Fibroblast of skin of back (primary cell): ENCODE measurements around the gene CACNG5.

ENCODE experiments used
- DNase-seq: peaks from one replicate; pipeline ENCODE4 v3.0.0-alpha.2; 2013

The CACNG5 gene

DNA sequence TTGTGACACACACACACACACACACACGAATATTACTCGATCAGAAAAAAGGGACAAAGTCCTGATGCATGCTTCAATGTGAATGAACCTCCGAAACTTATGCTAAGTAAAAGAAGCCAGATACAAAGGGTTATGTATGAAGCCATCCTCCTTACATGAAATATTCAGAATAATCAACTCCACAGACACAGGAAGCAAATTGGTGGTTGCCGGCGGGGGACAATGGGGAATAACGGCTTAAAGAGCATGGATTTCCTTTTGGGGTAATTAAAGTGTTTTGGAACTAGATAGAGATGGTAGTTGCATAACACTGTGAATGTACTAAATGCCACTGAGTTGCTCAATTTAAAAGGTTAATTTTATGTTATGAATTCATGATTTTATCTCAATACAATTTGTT lies 8.1 kb upstream of the CACNG5 start:
- no peak for DNase-seq

DNA sequence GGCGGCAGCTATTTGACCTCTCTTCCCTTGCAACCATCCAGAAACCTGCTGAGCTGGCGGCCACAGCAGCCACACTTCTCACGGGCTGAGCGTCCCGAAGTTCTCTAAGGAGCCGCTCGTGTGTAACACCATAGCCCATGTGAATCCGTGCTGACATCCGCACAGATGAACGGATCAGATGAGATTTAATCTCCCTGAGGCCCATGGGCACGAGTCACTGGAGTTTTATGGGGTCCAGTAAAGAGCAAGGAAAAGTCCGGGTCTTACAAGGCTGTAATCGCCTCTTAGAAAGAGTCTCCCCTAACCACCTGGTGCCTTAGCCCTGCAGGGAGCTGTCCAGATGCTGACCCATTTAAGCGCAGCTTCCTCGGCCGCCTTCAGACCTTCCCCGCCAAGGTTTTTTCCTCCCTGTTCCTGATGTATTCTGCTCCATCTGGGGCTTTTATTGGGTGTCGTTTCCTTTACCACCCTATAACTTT lies 5.5 kb upstream of the CACNG5 start:
- DNase-seq = peak; percentile 65

DNA sequence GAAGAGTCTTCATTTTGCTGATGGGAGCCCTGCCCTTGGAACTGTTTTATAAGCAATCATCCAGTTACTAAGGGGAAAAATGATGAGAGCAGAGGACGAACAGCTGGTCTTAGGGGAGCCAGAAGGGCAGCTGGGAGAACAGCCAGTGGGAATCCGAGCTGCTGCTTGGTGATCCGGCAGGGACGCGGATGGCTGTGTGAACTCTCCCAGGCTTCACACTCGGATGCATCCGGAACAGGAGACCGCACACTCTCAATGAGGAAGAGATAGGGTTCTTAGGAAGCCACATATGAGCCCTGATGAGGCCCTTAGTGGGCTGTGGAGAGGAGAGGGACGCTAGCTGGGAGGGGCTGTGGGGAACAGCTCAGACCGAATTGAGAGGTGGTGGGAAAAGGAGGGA lies 5.0 kb upstream of the CACNG5 start:
- no peak for DNase-seq

DNA sequence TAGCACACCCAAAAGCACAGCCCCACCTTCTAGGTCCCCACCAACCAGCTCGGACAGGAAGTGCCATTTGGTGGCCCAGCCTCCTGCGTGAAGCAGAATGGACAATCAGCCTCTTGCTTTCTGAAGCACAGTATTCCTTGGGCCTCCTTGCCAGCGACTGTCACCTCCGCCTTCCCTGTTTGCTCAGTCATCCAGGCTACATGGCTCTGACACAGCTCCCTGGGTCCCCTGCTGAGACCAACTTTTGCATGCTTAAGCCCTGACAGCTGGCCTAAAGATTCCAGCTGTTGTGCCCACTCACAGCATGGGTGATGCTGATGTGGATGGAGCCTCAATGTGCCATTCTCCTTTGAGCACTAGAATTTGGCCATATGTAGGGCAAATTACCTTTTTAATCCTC lies 4.5 kb upstream of the CACNG5 start:
- no peak for DNase-seq

DNA sequence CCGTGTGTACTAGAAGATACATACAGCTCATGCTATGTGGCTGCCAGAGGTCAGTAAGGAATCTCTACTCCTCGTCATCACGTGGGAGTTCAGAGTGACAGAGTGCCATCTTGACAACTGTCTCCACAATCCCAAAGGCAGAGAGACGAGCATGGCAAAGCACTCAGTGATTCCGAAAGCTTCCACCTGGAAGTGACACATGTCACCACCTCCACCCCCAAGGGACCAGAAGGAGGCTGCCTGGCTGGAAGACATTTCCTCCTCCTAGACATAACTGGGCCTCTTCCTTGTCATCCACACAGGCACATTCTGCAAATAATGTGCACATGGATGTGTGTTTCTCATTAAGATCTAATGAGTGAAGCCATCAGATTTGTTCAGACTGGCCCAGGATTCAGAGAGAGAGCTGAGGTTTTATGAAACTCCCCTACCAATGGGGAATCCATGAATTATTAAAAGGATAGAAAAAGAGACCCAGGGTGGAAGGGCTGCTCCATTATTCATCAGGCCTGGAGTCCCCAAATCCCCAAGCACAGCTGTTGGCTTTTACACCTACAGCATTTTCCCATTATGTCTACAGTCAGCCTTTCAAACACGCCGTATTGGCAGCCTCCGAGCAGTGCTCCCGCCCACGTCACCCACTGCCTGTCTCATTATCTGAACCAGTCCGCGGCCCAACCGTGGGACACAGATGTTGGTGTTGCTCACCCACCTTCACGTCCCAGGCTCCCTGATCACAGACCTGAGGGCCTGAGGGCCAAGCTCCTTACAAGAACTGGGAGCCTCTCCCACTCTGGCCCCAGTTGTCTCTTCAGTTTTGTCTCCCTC lies 3.3 kb upstream of the CACNG5 start:
- DNase-seq = no peak

DNA sequence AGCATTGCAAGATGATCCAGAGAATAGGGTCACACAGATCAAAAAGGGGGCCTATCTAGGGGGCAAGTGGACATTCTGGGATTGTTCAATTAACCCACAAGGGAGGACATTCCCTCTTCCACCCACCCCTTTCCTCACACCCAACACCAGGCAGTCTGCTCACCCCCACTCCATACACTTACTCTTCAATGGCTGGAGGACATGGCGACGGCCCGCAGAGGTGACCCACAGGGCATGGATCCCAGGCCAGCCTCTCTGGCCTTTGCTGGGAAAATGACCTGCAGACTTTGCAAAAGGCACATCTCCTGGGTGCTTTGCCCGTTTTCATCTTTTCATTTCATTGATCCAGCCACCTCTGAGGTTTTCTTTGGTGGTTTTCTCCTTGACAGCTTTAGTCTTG lies 1.7 kb upstream of the CACNG5 start:
- DNase-seq = no peak

DNA sequence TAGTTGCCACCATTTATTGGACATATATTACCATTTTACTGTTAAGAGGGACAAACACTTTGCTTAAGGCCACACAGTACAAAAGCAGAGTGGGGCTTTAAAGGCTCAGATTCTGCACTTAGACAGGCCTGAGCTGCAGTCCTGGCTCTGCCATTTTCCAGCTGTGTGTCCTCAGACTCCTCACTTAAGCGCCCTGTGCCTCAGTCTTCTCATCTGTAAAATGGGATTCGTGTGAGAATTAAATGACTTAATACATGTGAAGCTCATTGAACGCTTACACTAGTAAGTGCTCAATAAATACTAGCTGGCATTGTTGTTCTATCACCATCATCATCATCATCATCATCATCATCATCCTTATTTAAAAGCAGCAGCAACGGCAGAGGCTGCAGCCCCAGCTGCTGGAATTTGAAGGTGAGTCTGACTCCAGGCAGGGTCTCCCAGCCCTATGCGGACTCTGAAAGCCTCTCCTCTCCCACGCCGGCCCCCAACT lies 445 bp upstream of the CACNG5 start:
- no peak for DNase-seq

DNA sequence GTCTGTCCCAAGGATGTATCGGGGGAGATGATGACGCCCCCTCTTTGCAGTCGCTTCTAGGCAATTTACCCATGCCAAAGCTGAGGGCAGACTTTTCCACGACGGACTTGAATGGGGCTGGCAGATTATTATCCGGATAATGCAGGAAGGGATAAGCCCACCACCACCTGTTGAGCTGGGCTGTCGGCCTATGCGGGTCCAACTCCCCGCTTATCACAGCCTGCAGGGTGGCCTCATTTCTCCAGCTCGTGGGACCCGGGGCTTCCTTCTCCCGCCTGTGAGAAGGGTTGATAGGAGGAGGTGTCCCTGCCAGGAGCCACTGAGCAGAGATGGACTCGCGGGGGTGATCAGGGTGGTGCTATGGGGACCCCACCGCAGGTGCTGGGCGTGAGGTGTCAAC lies 559 bp downstream of the CACNG5 start:
- no peak for DNase-seq

DNA sequence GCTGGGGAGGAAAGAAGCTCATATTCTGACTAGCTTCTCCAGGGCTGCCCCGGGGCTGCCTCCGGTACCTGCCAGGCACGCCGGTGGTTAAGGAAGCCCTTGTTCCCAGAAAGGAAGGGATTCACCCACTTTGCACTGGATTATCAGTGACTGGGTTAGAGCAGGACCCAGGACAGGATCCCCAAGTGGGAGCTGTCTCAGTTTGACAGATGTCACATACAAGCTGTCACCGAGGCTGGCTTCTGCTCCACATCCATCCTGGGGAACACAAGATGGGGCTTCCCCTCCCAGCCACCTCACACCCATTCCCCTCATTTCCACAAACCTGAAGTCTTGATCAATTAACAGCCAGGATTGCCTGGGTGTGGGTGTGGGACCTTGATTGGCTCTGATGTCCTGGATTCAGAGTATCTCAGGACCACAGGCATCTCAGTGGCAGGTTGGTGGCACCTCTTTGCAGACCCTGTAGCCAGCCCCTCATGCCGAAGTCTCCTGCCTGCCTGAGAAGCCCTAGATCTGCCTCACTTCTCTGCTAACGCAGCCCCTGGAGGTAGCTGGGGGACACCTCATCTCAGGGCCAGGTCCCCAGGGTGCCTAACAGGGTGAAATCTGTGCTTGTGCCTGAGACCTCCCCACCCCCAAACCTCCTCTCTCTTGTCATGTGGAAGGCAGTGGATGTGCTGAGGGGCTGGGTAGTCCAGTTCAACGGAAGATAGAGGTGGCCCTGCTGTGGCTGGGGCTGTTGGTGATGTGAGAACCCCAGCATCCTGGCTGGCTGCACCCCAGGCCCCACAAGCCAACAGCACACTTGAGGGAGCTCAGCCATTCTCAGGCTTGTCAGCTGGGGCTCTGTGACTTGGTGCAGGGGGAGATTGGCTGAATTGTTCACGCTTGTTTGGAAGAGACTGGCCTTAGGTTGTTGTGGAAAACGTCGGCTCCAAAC lies 1.4 kb downstream of the CACNG5 start:
- no peak for DNase-seq

DNA sequence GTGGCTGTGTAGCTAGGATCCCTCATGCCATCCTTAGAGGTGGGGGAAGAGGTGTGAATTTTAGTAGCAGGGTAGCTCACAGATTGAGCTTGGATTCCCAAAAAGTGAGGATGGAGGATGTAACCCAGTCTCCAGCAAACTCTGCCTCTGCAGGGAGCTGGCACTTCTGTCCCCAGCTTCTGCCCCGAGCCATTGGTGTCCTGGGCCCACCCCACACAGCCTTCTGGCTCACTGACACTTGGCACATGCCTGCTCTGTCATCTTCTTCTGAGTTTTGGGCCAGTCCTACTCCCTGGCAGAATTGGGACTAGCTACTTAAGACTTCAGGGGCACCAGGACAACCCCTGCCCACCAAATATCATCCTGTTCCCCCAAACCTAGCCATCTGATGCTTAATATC lies 2.3 kb downstream of the CACNG5 start:
- no peak for DNase-seq

DNA sequence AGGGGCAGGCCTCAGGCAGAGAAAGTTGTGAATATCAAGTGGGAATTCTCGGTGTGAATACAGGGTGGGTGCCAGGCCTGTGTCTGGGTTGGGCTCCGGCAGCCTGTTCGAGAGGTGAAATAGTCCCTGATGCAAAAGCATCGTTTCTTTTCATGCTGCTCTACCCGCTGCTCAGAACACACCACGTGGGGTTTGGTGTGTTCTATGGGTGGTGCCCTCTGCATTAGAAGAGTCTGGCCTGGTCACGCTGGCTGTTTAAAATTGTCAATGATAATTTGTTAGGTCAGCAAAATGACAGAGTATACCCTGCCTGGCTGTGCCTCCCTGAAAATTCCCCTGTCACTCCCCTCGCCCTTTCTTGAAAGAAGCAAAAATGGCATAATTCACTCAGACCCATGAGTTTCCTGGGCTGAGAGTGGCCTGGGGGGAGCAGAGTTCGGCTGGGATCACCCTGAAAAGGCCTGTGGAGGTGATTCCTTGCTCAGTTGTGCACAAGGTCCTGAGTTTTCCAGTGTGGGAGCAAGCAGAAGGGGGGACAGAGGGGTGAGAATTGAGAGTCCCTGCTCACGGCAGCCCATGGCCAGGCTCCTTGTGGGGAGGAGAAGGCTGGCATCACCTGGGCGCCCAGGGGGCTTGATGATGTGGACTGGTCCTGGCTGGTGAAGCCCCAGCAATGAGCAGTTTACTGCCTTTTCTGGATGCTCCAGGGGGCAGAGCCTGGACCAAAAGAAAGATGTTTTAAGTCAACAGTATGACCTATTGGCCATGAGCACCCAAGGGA lies 3.2 kb downstream of the CACNG5 start:
- DNase-seq = no peak

DNA sequence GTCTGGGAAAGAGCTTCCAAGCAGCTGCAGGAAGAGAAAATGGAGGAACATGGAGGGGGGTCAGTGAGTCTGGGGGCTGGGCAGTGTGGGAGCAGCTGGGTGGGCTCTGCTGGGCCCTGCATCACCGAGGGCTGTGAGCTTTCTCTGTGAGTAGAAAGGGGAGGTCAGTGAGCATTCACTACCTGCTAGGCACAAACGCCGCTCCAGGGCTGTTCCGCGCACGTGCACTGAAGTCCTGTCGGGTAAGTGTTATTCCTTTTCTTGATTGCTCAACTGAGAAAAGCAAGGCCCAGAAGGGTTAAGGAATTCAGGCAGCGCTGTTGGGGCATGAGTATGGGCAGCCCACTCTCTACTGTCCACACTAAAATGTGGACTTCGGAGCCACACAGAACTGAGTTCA lies 4.7 kb downstream of the CACNG5 start:
- no peak for DNase-seq

DNA sequence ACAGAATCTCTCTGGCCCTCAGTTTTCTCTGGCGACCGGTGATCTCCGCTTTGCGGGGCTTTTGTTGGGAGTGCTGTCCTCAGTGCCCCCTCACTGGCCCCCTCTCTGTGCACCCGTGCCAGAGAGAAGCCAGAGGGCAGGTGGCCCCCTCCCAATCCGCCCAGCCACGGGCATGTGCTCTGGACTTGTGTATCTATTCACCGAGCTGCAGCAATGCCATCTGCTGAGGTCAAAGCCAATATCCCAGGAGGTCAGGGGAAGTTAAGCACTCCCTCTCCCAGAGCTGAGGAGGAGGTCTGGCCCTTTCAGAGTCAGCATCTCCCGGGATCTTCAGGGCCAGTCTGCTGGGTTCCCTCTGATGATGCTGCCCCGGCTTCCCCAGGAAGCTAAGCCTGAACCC lies 5.1 kb downstream of the CACNG5 start:
- no peak for DNase-seq

DNA sequence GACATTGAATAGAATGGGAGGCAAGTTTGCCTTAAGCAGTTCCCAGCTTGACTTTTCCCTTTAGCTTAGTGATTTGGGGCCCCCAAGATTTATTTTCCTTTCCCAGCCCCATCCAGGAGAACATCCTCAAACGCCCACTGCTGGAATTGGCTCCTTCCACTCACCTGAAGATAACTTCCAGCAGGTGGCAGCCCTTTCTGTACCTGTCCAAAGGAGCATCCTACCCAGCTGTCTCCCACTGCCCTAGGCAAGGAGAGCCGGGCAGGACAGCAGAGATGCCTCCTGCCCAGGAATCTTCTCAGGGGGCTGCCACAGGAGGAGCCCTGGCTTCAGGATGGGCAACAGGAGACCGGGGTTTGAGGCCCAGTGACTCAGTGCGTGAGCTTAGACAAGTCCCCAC lies 6.4 kb downstream of the CACNG5 start:
- DNase-seq = no peak

DNA sequence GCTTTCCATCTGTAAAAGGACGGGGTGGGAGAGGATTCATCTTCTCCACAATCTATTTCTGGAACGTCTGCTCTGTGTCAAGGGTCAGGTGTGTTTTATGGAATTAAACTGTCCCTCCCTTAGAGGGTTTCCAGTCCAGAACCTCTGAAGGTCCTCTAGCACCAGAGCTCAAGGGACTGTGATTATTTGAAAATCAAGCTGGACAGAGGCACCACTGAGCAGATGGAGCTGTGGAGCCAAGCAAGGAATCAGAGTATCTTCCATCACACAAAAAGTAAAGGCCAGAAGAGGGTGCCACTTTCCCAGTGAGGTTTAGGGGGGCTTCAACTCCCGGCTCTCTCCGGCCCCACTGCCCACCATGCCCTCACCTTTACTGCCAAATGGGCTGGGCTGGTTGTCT lies 6.8 kb downstream of the CACNG5 start:
- no peak for DNase-seq

DNA sequence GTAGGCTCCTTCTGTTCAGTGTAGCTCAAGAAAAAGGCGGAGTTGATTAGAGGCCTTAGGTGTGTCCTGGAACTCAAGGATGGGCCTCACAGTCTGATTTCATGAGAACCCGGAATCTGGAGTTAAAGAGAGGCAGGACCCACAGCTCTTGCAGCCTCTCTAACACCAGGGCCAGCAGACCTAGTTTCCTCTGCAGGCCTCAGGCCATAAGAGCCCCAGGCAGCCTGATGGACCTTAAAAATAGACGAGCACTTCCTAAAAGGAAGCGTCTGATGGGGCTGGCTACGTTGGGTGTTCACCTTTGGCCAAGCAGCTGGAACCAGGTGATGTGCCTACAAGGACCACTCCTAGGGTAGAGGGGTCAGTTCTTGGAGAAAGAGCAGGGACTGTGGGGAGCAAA lies 7.6 kb downstream of the CACNG5 start:
- DNase-seq = no peak

DNA sequence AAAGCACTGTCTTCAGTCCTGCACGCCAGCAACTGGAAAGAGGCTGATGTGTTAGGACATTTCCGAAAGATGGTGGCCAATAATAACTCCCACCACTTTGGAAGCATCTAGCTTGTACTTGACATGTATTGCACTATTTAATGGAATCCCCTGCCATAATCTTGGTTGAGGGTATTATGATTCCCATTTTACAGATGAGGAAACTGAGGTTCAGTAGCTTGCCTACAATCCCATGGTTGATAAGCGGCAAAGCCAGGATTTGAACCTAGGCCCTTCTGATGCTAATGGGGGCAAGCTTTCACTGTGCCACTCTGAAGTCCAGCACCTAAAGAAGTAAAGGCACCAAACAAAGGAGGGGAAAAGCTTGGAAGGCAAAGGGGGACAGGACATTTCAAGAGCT lies 8.0 kb downstream of the CACNG5 start:
- DNase-seq = no peak

DNA sequence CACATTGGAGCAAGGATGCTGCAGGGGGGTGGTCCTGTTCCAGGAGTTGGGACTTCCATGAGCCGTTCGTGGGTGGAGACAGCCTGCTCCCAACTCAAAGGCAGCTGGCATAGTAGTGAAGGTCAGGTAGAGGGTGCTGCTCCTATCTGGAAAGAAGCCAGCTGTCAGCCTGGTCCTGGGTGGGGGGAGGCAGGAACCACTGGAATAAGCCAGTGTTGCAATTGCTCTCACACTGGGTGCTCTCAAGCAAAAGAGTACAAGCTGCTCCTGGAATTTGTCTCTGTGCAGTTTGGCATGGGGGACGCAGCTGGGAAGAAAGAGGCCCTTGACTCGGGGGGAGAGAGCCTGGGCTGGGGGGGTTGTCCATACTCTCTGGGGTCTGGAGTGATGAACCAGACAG lies 8.7 kb downstream of the CACNG5 start:
- DNase-seq = no peak

DNA sequence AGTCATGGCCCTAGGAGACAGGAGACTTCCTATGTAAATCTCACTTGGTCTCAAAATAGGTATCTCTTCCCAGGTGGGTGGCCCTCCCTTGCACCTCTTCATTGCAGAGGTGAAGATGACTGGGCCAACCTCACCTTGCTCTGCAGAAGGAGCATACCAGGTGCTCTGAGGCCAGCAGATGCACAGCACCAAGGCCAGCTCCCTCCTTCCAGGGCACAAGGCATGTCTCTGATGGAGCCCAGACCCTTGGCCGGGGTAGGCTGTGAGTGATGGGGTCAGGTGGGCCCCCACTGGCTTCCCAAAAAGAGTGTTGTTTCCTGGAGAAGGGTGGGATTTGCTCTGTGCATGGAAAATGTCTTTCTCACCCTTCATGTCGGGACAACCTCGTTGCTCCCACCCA lies 12.8 kb downstream of the CACNG5 start:
- DNase-seq = no peak

DNA sequence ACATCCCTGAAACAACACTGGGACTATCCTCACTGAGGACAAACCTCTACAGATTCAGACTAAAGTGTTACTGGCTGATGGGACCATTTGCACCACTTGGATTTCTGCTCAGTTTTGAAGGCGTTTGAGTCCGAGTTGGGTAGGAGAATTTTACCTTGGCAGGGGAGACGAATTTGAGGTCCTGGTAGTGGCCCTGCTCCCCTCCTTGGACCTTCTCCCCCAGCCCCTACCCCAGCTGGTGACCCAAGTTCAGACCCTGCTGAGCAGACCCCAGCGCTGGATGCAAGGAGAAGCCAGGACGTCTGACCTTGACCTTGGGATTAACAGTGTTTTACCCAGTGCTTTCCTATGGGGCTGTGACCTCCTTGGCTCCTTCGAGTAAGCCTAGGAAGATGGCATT lies 13.6 kb downstream of the CACNG5 start:
- DNase-seq = no peak

DNA sequence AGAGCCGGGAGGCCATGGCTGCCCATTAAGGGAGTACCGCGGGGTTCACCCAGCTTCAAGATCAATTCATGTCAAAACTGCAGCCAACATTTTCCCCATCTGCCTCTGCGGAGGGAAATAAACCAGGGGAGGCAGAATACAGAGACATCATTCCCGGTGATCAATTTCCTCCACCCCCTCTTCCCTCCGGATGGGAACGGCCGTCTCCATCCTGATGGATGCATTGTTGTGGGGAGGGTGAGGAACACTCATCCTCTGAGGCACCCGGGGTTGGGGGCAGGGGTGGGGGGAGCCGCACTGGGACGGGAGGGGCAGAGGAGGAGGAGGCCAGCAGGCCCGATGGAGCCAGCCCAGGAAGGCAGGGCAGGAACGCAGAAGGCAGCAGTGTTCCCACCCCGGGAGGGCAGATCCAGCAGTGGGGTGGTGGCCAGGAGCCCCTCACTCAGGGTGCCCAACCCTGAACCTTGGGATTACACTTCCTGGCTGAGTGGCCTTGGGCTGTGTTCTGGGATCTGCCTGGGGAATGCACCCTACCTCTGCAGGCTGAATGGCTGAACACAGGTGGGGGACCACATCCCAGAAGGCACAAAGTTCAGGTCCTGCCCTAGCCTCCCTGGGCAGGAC lies 14.2 kb downstream of the CACNG5 start:
- DNase-seq = no peak

DNA sequence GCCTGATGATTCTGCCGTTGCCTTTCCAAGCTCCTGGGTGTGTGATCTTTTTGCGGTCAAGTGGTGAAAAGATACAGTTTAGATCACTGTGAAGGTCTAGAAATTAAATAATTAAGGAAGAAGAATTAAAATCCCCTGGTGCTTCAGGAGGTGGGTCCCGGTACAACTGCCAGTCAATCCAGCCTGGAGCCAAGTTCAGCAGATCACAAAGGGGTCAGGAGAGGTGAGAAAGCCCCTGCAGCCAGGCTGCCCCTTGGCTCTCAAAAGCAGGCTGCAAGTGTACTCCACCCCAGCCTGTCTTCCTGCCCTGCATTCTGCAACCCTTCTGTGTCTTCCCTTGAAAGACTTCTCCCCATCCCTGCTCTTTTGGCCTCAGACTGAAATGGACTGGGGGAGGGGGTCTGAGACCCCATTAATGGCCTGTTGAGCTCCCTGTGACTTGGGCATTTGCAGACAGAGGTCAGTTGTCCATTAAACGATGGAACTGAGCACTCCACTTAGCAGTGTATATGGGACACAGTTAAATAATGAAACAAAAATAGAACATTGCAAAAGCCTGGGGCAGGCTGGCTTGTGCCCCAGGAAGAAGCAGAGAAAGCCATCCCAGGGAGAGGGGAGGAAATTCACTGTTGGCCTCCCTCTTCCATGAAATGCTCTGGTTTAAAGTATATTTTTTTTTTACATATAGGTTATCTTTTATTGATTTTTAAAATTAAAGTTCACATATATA lies 15.1 kb downstream of the CACNG5 start:
- no peak for DNase-seq
